Measurements from ENCODE around the gene SNX11. TPM values are rescaled to one million over a fixed set of nuclear protein-coding genes. Genes with fewer than 3 reads are reported as not detected.
A peak's percentile ranks its signal among the peaks of the same experiment; 100 is the strongest.

Gene SNX11
- total and polyA plus RNA-seq, 2 donors (not counting 3 experiments of a cell fraction or from before 2014, with no cell fraction given), result 23.4 to 26.2 TPM

- intact Hi-C loops (cut with micrococcal nuclease) (no loop called here), dilution Hi-C loops (cut with MboI; ENCODE audit: extremely low pct_ligation_motif_present, low sequenced_read_pairs) (no loop called here)
- no peak for FAIRE-seq
- Histone ChIP-seq H3K4me2 (ENCODE audit: insufficient read depth, low read length) (no peak overlapping the region), H3K9me3 (replicated peaks; ENCODE audit: control insufficient read depth, insufficient read depth, low read length) (no peaks in the 10 kb centered on the region), H3K27me3 (ENCODE audit: control insufficient read depth in 2 of 2, insufficient read depth in 2 of 2, low read length in 2 of 2) (no peaks in the 10 kb centered on the region), H3K4me3 (replicated peaks in 1 of 3; ENCODE audit: insufficient read depth in 1 of 3, low read depth in 1 of 3, low read length in 3 of 3) (no peak overlapping the region), H4K20me1 (replicated peaks; ENCODE audit: control insufficient read depth, extremely low read depth, insufficient read depth, low read length) (peaks cover 6% of the 10 kb centered on the region), H2AFZ (ENCODE audit: low read depth, low read length) (no peak overlapping the region), H3K79me2 (ENCODE audit: control insufficient read depth, insufficient read depth, low read length) (peaks cover 89% of the 10 kb centered on the region), H3K36me3 (ENCODE audit: control insufficient read depth in 2 of 2, extremely low read depth in 1 of 2, insufficient read depth in 2 of 2, low read length in 2 of 2) (no peaks in the 10 kb centered on the region), H3K27ac (ENCODE audit: insufficient read depth, low read depth, low read length) (no peak overlapping the region), H3K4me1 (ENCODE audit: control insufficient read depth, extremely low read depth, insufficient read depth, low read length) (peaks cover 4% of the 10 kb centered on the region), H3K9me1 (replicated peaks; ENCODE audit: control insufficient read depth, extremely low read depth, insufficient read depth, low read length) (no peaks in the 10 kb centered on the region), H3K9ac (replicated peaks; ENCODE audit: extremely low read depth, insufficient read depth, low read length) (no peak overlapping the region)
- ChIA-PET CTCF (interaction anchor here (0.9 to 1.5 kb wide), 5 partner anchors 10 to 29 kb away, joined by 3 to 8 read pairs (median 3); no protein-coding TSS in a partner anchor), POLR2A (no interaction called here)
- BruUV-seq (replicated peaks), result no TSS peak
- peak; percentile 28 for DNase-seq (ENCODE audit: low read depth, low spot score)
- TF ChIP-seq EZH2 (IDR thresholded peaks at IDR 0.05; ENCODE audit: borderline replicate concordance, low read depth, low read length, severe bottlenecking), result no peak
Measured at GRCh38 chr17:48093341-48094045, 14.1 kb upstream of the SNX11 start.

DNA sequence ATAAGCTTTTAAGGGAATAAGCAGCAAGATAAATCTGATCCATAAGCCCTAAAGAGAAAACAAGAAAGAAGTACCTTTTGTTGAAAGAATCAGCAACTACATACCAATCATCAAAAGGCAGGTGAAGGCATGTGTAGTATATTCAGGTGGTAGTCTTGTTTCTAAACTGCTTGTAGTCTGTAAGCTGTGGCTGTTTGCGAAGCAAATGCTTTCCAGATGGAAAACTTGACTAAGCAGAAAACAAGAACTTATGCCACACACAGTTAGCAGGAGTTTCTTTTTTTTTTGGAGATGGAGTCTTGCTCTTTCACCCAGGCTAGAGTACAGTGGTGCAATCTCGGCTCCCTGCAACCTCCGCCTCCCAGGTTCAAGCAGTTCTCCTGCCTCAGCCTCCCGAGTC, 12.0 kb upstream of the SNX11 start:
- no peak overlapping the region for H2AFZ ChIP-seq (ENCODE audit: low read depth, low read length)
- FAIRE-seq, result no peak
- no peaks in the 10 kb centered on the region for H3K36me3 ChIP-seq (ENCODE audit: control insufficient read depth in 2 of 2, extremely low read depth in 1 of 2, insufficient read depth in 2 of 2, low read length in 2 of 2)
- H3K9ac ChIP-seq (replicated peaks; ENCODE audit: extremely low read depth, insufficient read depth, low read length), result no peak overlapping the region
- intact Hi-C loops (cut with micrococcal nuclease), result no loop called here
- H3K27me3 ChIP-seq (ENCODE audit: control insufficient read depth in 2 of 2, insufficient read depth in 2 of 2, low read length in 2 of 2), result no peaks in the 10 kb centered on the region
- no peaks in the 10 kb centered on the region for H3K9me1 ChIP-seq (replicated peaks; ENCODE audit: control insufficient read depth, extremely low read depth, insufficient read depth, low read length)
- ChIA-PET CTCF (interaction anchor here (1.5 to 5.2 kb wide), 4 partner anchors 9 to 69 kb away, joined by 4 to 44 read pairs (median 30); no protein-coding TSS in a partner anchor), POLR2A (interaction anchor here (1.0 kb wide), 1 partner anchor 70 kb away, joined by 3 read pairs; no protein-coding TSS in a partner anchor)
- no TSS peak for BruUV-seq (replicated peaks)
- TF ChIP-seq, protein P1, sequence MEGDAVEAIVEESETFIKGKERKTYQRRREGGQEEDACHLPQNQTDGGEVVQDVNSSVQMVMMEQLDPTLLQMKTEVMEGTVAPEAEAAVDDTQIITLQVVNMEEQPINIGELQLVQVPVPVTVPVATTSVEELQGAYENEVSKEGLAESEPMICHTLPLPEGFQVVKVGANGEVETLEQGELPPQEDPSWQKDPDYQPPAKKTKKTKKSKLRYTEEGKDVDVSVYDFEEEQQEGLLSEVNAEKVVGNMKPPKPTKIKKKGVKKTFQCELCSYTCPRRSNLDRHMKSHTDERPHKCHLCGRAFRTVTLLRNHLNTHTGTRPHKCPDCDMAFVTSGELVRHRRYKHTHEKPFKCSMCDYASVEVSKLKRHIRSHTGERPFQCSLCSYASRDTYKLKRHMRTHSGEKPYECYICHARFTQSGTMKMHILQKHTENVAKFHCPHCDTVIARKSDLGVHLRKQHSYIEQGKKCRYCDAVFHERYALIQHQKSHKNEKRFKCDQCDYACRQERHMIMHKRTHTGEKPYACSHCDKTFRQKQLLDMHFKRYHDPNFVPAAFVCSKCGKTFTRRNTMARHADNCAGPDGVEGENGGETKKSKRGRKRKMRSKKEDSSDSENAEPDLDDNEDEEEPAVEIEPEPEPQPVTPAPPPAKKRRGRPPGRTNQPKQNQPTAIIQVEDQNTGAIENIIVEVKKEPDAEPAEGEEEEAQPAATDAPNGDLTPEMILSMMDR (IDR thresholded peaks at IDR 0.05; ENCODE audit: extremely low read depth in 1 of 2, insufficient read depth in 1 of 2, low read depth in 1 of 2, low read length in 2 of 2), result no peak
- no peak for TF ChIP-seq JUN (IDR thresholded peaks at IDR 0.05; ENCODE audit: borderline replicate concordance, insufficient read depth, insufficient read length, low read depth)
- TF ChIP-seq, protein P2, sequence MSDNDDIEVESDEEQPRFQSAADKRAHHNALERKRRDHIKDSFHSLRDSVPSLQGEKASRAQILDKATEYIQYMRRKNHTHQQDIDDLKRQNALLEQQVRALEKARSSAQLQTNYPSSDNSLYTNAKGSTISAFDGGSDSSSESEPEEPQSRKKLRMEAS (IDR thresholded peaks at IDR 0.05; ENCODE audit: insufficient read depth, insufficient read length), result no peak
- TF ChIP-seq POLR2AphosphoS5 (IDR thresholded peaks at IDR 0.05; ENCODE audit: insufficient read depth, low read depth, low read length), result no peak
- no peak for TF ChIP-seq EZH2 (IDR thresholded peaks at IDR 0.05; ENCODE audit: borderline replicate concordance, low read depth, low read length, severe bottlenecking)
- TF ChIP-seq POLR2A (IDR thresholded peaks at IDR 0.05; ENCODE audit: low read depth, low read length), result no peak
- no peak for TF ChIP-seq GATA2 (IDR thresholded peaks at IDR 0.05; ENCODE audit: insufficient read depth, insufficient read length, low read depth, low read length)
- TF ChIP-seq MYC (IDR thresholded peaks at IDR 0.05; ENCODE audit: low read depth, low read length), result no peak
- TF ChIP-seq FOS (IDR thresholded peaks at IDR 0.05; ENCODE audit: borderline replicate concordance, insufficient read depth, low read length), result no peak
- peaks cover 6% of the 10 kb centered on the region for H4K20me1 ChIP-seq (replicated peaks; ENCODE audit: control insufficient read depth, extremely low read depth, insufficient read depth, low read length)
- no peak overlapping the region for H3K27ac ChIP-seq (ENCODE audit: insufficient read depth, low read depth, low read length)
- H3K79me2 ChIP-seq (ENCODE audit: control insufficient read depth, insufficient read depth, low read length), result peaks cover 92% of the 10 kb centered on the region
- H3K4me1 ChIP-seq (ENCODE audit: control insufficient read depth, extremely low read depth, insufficient read depth, low read length), result peaks cover 8% of the 10 kb centered on the region
- H3K4me2 ChIP-seq (ENCODE audit: insufficient read depth, low read length), result no peak overlapping the region
- no peak overlapping the region for H3K4me3 ChIP-seq (replicated peaks in 1 of 3; ENCODE audit: insufficient read depth in 1 of 3, low read depth in 1 of 3, low read length in 3 of 3)
- DNase-seq (ENCODE audit: low read depth, low spot score), result no peak
- dilution Hi-C loops (cut with MboI; ENCODE audit: extremely low pct_ligation_motif_present, low sequenced_read_pairs), result no loop called here
- H3K9me3 ChIP-seq (replicated peaks; ENCODE audit: control insufficient read depth, insufficient read depth, low read length), result no peaks in the 10 kb centered on the region

All from endothelial cell of umbilical vein (primary cell).